Progenitor cell of endocrine pancreas (in vitro differentiated cells): ENCODE results near the gene SLC25A17. TPM values are rescaled to one million over a fixed set of nuclear protein-coding genes. Genes with fewer than 3 reads are reported as not detected.
A peak's percentile ranks its signal among the peaks of the same experiment; 100 is the strongest.

ENCODE experiments used
- DNase-seq: peaks from one replicate; pipeline ENCODE4 v3.0.0; 2021; ENCODE audit warnings: low spot score; ENCODE audit not compliant: unreplicated experiment
- H3K27ac Mint-ChIP-seq: 2 replicates; pipeline ENCODE4 v1.8.0; 2021; ENCODE audit warnings: mild to moderate bottlenecking, moderate library complexity, mixed read lengths
- H3K27me3 Mint-ChIP-seq: 2 replicates; pipeline ENCODE4 v1.8.0; 2021; ENCODE audit warnings: mixed read lengths
- H3K36me3 Mint-ChIP-seq: 2 replicates; pipeline ENCODE4 v1.8.0; 2022; ENCODE audit warnings: mixed read lengths; ENCODE audit not compliant: insufficient read depth
- H3K4me1 Mint-ChIP-seq: 2 replicates; pipeline ENCODE4 v1.8.0; 2021; ENCODE audit warnings: low read depth, mixed read lengths
- H3K4me3 Mint-ChIP-seq: 2 replicates; pipeline ENCODE4 v1.8.0; 2021; ENCODE audit warnings: low read depth, mild to moderate bottlenecking, moderate library complexity, mixed read lengths
- H3K9me3 Mint-ChIP-seq: 2 replicates; pipeline ENCODE4 v1.8.0; 2021; ENCODE audit warnings: low read depth, mixed read lengths
- CTCF ChIP-seq: fragments of 200-600 bp; sonication (generic); IDR thresholded peaks from one replicate; pipeline ENCODE4 v1.5.0; 2021; ENCODE audit warnings: antibody characterized with exemption, mild to moderate bottlenecking; ENCODE audit not compliant: unreplicated experiment
- total RNA-seq: library from RNA; stranded (reverse); gene quantifications from 2 replicates; pipeline ENCODE4 v1.2.1, GENCODE V29; 2021

Gene SLC25A17
- total RNA-seq, 1 donor from 2014 or later = 16.7 TPM

DNA sequence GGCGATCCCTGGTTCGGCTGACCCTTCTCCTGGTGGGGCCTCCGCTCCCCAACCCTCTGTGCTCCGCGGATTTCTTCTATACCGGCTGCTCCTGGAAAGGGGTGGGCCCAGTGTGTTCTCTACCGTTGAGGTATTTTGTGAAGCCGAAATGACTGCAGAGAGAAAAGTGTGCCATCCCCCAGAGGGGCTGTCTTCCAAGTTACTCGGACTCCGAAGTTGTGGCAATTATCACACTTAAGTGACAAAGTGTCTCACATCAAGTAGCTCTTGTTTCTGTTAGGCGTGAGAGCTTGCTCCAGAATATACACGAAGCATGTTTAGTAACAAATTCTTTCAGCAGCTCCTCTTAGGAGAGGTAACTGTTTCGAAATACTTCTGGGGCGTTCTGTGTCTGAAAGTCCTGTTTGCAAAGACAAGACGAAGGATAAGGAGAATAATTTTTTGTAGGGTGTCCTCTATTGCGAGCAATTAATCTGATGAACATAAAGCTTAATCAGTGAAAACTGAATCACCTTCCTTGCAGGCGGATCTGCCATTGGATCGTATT lies 38.2 kb upstream of the SLC25A17 start:
- TF ChIP-seq CTCF = no peak
- no peak for DNase-seq
- no peaks in the 10 kb centered on the region for H3K9me3 Mint-ChIP-seq
- H3K4me1 Mint-ChIP-seq = peaks cover 36% of the 10 kb centered on the region
- H3K4me3 Mint-ChIP-seq = peak overlapping the region; percentile 95
- peak overlapping the region; percentile 100 for H3K27ac Mint-ChIP-seq
- no peaks in the 10 kb centered on the region for H3K27me3 Mint-ChIP-seq
- H3K36me3 Mint-ChIP-seq = peaks cover 6% of the 10 kb centered on the region

DNA sequence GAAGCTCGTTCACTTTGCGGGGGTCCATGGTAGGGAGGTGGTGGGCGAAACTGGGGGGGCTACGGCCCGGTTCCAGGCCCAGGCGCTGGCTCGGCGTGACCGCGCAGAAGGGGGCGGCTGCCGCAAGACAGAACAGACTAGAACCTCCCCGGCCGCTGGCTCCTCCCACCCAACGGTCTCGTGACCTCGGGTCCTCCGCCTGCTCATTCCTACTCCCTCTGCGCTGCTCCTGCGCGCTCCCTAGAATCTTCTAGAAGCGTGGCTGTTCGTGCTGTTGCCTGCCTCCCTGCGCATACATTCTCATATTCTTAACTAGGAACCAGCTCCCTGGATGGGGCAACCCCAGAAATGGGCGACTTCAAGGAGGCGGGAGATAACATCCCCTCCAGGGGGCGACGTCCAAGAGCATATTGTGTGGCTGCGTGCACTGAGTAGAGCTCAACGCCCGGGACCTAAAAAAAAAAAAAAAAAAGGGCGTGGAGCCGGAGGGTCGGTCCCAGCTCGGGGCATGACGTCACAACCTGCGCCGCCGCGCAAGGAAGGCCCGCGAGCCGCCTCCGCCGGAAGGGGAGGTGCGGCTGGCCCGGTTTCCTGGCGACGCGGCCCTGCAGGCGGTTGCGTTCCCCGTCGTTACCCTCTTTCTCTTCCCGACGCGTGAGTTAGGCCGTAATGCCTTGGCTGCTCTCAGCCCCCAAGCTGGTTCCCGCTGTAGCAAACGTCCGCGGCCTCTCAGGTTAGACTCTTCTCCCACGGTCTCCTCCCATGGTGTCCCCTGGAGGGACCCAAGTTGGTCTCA lies 37.6 kb upstream of the SLC25A17 start, which contains the start of the genes ST13 and XPNPEP3:
Gene ST13, minus strand, starts transcription at position 127 of the 796 bp plus-strand sequence. Its CDS starts 99 bp downstream, at position 28.
Gene XPNPEP3, plus strand, starts transcription at position 636 of the 796 bp plus-strand sequence. Its CDS starts 34 bp downstream, at position 670.
- Mint-ChIP-seq H3K27ac (peak within 1 kb of the TSS; percentile 100), H3K4me1 (peaks cover 40% of the 10 kb centered on the region), H3K4me3 (peak within 1 kb of the TSS; percentile 95)

DNA sequence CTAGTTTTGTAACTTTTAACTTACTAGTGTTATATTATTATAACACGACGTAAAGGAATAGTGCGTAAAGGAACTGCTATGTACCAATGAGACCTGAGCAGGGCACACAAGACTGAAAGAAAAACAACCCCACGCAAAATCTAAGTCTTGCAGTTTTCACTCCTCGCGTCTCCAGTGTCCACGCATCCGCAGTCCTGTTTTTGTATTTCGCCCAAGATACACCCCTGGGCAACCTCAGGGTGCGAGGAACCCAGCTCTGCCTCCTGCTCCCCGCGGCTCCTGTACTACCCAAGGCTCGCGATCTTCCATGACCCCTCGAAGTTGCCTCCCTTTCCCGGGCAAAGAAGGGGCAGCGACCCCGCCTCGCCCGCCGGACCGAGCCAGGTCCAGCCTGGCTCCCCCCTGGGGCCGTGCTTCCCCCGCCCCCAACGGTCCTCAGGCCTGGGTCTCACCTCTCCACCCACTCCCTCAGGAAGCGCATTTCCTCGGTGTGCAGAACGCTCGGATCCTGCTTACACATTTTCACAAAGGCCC lies 36.9 kb upstream of the SLC25A17 start:
- Mint-ChIP-seq H3K36me3 (peaks cover 5% of the 10 kb centered on the region), H3K9me3 (no peaks in the 10 kb centered on the region), H3K4me1 (peaks cover 44% of the 10 kb centered on the region), H3K27me3 (no peaks in the 10 kb centered on the region), H3K4me3 (peak overlapping the region; percentile 95), H3K27ac (peak overlapping the region; percentile 100)
- peak; percentile 28 for DNase-seq
- TF ChIP-seq CTCF = no peak

More for the DNA sequence above, 37.6 kb upstream of the SLC25A17 start, which contains the start of the genes ST13 and XPNPEP3:
- peaks cover 4% of the 10 kb centered on the region for H3K36me3 Mint-ChIP-seq
- H3K27me3 Mint-ChIP-seq = no peaks in the 10 kb centered on the region
- peak; percentile 93 for DNase-seq
- TF ChIP-seq CTCF = peak; percentile 40
- no peaks in the 10 kb centered on the region for H3K9me3 Mint-ChIP-seq

- H3K9me3 Mint-ChIP-seq = no peaks in the 10 kb centered on the region
- no peak for TF ChIP-seq CTCF
- peak overlapping the region; percentile 95 for H3K4me3 Mint-ChIP-seq
- H3K36me3 Mint-ChIP-seq = peaks cover 5% of the 10 kb centered on the region
- peak overlapping the region; percentile 93 for H3K27ac Mint-ChIP-seq
- DNase-seq = no peak
- H3K27me3 Mint-ChIP-seq = no peaks in the 10 kb centered on the region
- H3K4me1 Mint-ChIP-seq = peaks cover 44% of the 10 kb centered on the region
These were observed 36.2 kb upstream of the SLC25A17 start for GRCh38 chr22:40855071-40855978.

GRCh38 chr22:40853961-40854360 lies 34.8 kb upstream of the SLC25A17 start:
- no peak for TF ChIP-seq CTCF
- no peak for DNase-seq
- Mint-ChIP-seq H3K36me3 (peaks cover 8% of the 10 kb centered on the region), H3K27me3 (no peaks in the 10 kb centered on the region), H3K27ac (peak overlapping the region; percentile 50), H3K9me3 (no peaks in the 10 kb centered on the region), H3K4me1 (peaks cover 42% of the 10 kb centered on the region), H3K4me3 (peak overlapping the region; percentile 95)
